GM19351 (cell line): ENCODE measurements around the gene TXNRD3.
"Not testable (repeated sequence)": the region's sequence is repeated elsewhere in the genome, so short reads cannot be mapped to it uniquely, and the experiment has no call there.

Experiments
- ATAC-seq: cut with Tn5 transposase; IDR thresholded peaks from one replicate; pipeline ENCODE4 v1.9.1; 2021; ENCODE audit warnings: mild to moderate bottlenecking, moderate library complexity; ENCODE audit not compliant: unreplicated experiment

The TXNRD3 gene

GRCh38 chr3:126604691-126605090, 50.2 kb downstream of the TXNRD3 start:
- no peak for ATAC-seq

GRCh38 chr3:126599101-126599500, 55.8 kb downstream of the TXNRD3 start:
- ATAC-seq, result no peak

DNA sequence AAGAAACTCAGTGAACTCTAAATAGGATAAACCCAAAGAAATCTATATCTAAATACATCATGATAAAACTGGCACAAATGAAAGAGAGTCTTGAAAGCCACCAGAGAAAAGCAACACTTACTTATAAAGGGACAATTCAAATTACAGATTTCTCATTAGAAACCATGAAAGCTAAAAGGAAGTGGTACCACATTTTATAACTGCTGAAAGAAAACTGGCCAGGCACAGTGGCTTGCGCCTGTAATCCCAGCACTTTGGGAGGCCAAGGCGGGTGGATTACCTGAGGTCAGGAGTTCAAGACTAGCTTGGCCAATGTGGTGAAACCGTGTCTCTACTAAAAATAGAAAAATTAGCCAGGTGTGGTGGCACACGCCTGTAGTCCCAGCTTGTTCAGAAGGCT, 59.4 kb downstream of the TXNRD3 start:
- not testable (repeated sequence) for ATAC-seq

DNA sequence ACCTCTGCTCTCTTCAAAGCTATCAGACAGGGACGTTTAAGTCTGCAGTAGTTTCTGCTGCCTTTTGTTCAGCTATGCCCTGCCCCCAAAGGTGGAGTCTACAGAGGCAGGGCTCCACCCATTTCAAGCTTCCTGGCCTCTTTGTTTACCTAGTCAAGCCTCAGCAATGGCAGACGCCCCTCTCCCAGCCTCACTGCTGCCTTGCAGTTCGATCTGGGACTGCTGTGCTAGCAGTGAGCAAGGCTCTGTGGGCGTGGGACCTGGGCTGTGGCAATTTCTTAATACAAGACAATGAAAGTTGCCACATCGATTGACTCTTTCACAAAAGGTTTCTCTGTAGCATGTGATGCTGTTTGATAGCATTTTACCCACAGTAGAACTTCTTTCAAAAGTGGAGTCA, 63.4 kb downstream of the TXNRD3 start:
- ATAC-seq, result not testable (repeated sequence)

DNA sequence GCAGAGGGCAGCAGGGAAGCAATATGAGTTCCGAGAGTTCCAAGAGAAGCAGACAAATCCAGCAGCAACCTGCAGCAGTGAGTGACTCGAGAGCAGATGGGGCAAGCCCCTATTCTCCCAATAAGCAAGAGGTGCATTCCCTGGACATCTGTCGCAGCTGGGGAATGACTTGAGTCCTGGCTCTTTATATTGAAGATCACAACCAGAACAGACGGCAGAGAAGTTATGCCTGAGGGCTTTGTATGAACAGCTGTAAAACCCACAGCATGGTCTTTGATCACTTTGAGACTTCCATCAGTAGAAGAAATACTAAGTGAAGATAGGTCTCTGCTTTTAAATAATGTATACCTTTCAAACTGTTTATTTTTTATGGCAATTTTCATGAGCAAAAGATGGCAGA, 72.6 kb downstream of the TXNRD3 start:
- ATAC-seq, result no peak

DNA sequence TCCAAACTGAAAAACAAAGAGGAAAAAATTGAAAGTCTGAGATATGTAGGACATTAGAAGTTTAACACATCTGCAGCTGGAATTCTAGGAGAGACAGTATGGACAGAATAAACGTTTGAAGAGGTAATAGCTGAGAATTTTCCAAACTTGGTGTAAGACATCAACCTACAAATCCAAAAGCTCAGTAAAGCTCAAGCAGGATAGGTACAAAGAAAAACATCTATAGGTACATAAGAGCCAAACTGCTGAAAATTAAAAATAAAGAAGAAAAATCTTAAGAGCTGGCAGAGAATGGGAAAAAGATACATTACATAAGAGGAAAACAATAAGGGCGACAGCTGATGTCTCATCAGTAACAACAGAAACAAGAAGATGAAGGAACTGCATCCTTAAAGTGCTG, 73.4 kb downstream of the TXNRD3 start:
- ATAC-seq, result no peak

DNA sequence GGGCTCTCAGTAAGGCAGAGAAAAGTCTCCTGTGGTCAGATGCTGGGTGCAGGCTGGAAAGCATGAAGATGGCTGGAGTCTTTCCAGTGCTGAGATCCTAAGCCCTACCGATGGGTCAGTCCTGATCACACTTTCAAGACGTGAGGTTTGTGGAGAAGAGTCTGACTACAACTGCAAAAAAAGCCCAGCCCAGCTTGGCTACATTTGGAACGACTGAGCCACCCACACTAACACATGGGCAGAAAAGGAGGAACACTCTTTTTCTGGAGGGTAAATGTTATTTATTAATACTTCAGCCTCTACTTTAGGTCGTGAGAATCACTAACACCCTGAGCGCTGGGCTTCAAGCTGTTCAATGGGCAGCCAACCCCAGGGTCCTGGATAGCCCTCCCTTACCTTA, 74.2 kb downstream of the TXNRD3 start:
- ATAC-seq, result no peak

DNA sequence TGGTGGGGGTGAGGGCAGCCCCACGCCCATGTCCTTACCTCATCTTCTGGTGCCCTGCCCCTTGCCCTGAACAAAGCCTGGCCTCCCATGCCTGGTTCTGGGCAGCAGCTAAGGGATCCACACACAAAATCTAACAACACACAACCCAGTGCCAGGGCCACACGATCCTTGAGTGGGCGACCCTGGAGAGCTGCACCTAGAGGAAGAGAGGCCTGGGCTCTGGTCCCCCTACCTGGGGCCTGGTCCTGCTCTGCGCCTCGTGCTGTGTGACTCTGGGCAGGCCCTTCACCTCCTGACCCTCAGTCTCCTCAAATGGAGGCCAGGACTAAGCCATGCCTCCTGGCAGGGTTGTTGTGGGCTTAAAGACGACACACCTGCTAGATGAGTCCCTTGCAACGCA, 76.2 kb downstream of the TXNRD3 start:
- no peak for ATAC-seq

- ATAC-seq, result no peak
These were observed 77.7 kb downstream of the TXNRD3 start for GRCh38 chr3:126577261-126577660.

DNA sequence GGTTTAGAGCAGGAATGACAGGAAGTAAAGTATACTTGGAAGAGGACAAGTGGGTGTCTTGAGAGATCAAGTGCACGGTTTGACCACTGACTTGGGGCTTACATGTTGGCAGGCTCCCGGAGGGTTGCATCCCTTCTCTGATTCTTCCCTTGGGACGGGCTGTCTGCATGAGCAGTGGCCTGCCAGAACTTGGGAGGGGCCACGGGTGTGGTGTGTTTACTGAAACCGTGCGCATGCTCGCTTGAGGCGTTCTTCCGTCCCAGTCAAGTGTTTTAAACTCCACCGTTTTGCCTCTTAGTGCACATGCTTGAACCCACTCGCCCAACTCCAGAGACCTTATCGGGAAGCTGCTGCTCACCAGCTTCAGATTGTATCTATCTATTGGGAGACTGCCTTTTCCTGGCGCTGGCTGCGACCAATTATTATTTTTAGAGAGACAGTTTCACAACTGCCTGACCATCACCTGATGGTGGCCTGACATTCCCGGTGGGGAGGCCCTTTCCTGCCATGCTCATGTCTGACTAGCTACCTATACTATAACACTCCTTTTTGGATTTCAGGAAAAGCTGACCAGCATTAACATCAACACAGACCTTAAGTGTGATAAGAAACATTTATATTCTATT, 81.3 kb downstream of the TXNRD3 start:
- ATAC-seq, result no peak

DNA sequence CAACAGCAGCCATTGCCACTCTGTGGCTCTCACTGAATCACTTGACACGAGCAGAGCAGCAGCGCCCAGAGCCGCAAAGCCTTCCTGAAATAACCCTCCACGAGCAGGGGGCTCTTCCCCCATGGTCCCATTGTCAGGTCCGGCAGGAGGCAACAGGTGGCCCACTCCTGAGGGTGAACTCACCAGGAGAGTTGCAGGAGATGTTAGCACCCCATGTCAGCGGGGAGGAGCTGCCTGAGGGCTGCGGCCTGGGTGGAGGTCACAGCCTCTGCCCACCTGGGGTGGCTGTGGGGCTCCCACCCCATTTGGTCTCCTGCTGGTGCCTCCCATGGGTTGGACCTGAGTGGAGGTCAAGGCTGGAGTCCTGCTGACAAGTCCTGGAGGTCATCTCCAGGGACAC, 83.8 kb downstream of the TXNRD3 start:
- no peak for ATAC-seq

- no peak for ATAC-seq
These were observed 84.8 kb downstream of the TXNRD3 start for GRCh38 chr3:126570103-126570541.

- no peak for ATAC-seq
These were observed 85.4 kb downstream of the TXNRD3 start for GRCh38 chr3:126569390-126569975.

- ATAC-seq, result no peak
These were observed 86.1 kb downstream of the TXNRD3 start for GRCh38 chr3:126568776-126569342.

- ATAC-seq, result no peak
These were observed 87.1 kb downstream of the TXNRD3 start for GRCh38 chr3:126567696-126568438.

- no peak for ATAC-seq
These were observed 92.1 kb downstream of the TXNRD3 start for GRCh38 chr3:126562737-126563276.

DNA sequence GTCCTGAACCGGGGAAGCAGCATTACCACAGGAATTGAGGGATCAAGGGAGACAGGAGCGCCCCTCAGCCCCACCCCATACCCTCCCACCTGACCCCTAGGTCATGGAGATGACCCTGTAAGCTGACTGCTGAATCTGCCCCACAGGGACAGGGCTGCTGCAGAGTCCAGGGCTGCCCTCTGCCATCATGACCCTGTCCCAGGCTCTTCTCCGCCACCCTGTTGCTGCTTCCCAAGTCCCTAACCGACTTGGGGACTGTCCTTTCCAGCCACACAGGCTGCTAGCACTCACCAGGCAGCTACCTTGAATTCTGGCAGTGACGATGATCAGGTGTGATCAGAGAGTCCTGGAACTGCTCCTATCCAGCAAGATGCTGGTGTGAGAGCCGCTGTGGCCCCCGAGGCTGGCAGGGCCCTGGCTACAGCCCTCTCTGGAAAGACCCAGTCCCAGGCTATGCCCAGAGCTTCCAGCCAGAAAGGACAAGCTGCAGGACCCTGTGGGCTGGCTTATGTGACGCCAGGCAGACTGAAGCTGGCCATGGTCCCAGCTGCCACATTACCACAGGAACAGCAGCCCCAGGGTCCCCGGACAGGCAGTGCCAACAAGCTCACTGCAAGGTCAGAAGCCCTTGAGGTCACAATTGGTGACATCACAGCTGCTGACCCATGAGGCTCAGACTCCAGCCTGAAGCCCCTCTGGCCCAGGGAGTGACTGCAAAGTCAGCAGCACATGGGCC, 96.4 kb downstream of the TXNRD3 start, which contains the start of gene C3orf22:
C3orf22 (minus strand) TSS at position 597 of the 736 bp plus-strand sequence. CDS start 5,542 bp downstream, outside the sequence.
- ATAC-seq, result no peak

DNA sequence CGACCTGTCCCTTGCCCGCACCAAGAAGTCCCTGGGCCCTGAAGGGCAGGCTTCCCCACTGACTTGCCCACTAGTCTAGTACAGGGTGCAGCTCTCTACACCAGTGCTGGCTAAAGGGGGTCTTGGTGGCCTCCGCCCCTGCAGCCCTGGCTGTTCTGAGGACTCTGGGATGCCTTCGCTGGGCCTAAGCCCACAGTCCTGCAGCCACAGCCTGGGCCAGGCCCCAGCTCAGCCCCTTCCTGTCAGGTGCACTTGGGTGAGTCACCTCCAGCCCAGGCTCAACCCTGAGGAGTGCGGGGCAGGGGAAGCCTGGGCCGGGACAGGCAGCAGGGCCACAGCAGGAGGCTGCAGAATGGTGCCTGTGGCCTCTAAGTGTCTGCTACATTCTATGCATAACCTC, 97.2 kb downstream of the TXNRD3 start:
- no peak for ATAC-seq

- ATAC-seq, result no peak
These were observed 97.5 kb downstream of the TXNRD3 start for GRCh38 chr3:126557415-126557745.
